Measurements from ENCODE around the gene ZBTB45.
"Not testable (repeated sequence)": the region's sequence is repeated elsewhere in the genome, so short reads cannot be mapped to it uniquely, and the experiment has no call there.

The ZBTB45 gene

GRCh38 chr19:58474291-58474996 is 45.2 kb downstream of the ZBTB45 start:
- no peak for FAIRE-seq

DNA sequence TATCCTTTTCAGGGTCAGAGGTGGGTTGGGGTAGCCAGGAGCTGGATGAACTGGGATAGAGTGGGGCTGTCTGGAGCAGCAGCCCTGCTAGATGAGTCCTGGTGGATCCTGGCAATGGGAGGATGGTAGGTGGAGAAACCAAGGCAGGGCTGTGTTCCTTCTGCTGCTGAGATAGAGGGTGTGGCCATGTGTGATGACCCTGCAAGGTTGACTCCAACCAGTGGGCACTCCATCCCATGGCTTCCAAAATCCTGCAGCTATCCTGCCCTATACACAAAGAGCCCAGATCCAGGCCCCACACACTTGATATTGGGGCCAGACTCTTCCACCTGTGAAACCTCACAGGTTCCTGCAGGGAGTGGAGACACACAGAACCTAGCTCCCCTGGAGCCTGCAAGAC is 45.8 kb downstream of the ZBTB45 start:
- FAIRE-seq = no peak

GRCh38 chr19:58471736-58472135 is 47.9 kb downstream of the ZBTB45 start:
- FAIRE-seq = no peak

GRCh38 chr19:58470837-58471543 is 48.6 kb downstream of the ZBTB45 start:
- not testable (repeated sequence) for FAIRE-seq

- FAIRE-seq = no peak
These were observed 50.2 kb downstream of the ZBTB45 start for GRCh38 chr19:58469241-58470013.

- no peak for FAIRE-seq
These were observed 51.3 kb downstream of the ZBTB45 start for GRCh38 chr19:58468216-58468839.

DNA sequence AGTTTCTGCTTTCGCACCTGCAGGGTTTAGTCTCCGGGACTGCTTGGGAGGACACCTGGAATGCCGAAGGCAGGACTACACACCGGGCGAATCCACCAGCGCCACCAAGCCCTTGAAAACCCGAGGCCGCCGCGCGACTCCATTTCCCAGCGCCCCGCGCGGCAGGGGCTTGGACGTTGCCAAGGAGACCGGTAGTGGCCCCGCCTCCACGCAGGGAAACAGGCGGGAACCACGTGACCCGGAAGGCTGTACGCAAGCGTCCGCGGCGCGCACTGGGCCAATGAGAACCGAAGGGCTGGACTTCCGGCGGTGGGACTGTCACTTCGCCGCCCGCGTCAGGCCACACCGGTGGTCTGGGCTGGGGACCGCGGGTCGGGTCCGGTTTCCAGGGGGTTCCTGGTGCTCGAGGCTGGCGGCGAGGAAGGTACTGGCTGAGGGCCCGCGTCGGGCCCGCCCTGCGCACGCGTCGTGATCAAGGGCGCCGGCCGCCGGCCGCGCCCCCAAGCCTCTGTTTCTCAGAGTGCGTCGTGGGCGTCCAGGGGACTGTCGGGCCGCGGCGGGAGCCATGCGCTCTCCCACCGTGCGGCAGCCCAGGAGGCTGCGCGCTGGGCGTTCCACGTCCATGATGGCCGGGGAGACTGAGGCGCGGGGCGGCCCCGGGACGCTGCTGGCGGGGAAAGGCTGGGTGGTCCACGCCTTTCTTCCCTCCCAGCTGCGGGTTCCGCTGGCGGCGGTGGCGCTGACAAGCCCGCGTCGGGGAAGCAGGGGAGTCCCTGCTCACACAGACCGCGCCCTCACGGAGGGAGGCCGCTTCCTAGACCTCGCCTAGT is 52.6 kb downstream of the ZBTB45 start, which contains the start of gene ZNF324:
TSS of gene ZNF324 (plus strand) at position 321 of the 830 bp plus-strand sequence. CDS start 2,106 bp downstream, outside the sequence.
- peak; percentile 96 for FAIRE-seq

DNA sequence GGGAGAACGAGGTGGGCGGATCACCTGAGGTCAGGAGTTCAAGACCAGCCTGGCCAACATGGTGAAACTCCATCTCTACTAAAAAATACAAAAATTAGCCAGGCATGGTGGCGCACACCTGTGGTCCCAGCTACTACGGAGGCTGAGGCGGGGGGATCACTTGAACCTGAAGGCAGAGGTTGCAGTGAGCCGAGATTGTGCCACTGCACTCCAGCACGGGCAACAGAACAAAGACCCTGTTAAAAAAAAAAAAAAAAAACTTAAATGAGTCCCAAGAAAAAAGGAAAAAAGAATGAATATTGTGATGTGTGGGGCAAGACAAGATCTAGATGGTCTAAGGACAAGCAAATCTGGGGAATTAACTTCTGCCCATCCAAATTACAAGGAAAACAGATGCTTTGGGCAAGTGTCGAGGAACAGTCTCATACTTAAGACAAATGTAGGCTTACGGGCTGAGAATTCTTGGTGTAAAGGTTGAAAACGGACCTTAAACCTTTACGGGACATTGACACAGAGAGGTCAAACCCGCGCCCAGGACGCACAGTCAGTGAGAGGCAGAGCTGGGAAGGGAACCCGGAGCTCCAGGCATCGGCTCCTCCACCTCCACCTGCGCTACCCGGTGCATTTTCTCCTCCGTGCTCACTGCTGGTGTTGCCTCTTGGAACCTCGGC is 53.4 kb downstream of the ZBTB45 start:
- FAIRE-seq = no peak
